AG09309 (cell line): ENCODE measurements around the gene ATP2B2.

Experiments
- DNase-seq: peaks from one replicate; pipeline ENCODE4 v3.0.0-alpha.2; 2010; ENCODE audit warnings: low read depth
- H3K4me3 ChIP-seq: 2 replicates; pipeline ENCODE4 v1.5.1; 2011; ENCODE audit warnings: mild to moderate bottlenecking, low read depth, low read length, moderate library complexity; ENCODE audit not compliant: control insufficient read depth
- CTCF ChIP-seq: IDR thresholded peaks from 2 replicates; pipeline ENCODE4 v1.5.1; 2011; ENCODE audit warnings: mild to moderate bottlenecking, low read depth, low read length, inconsistent platforms; ENCODE audit not compliant: insufficient read depth, control insufficient read depth; ENCODE audit errors: missing control alignments

ATP2B2 gene

GRCh38 chr3:10306156-10306555 lies 199.2 kb downstream of the ATP2B2 start:
- DNase-seq = no peak
- H3K4me3 ChIP-seq = no peak overlapping the region
- no peak for TF ChIP-seq CTCF

DNA sequence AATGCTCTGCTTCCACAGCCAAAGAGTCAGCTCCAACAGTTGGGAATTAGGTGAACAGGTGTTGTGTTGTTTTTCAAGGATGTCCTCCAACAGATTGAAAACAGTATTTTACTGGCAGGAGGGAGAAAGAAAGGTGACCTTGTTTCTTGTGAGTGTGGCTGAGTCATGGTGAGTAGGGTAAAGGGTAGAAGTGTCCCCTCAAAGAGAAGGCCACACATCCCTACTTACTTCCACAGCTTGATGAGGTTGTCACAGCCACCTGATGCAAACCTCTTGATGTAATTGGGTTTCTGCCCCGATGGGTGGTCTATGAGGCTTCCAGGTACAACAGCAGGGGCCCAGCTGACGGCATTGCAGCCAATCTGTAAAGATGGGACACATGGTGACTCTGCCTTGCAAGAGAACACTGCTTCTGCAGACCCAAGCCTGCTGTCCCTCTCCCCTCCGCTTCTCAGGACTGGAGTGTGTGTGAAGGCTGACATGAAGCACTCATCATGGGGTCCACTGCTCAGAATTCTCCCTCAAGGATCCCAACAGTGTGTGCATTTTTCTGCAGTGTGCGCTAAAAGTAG lies 200.0 kb downstream of the ATP2B2 start:
- TF ChIP-seq CTCF = no peak
- DNase-seq = no peak

GRCh38 chr3:10304905-10305304 lies 200.5 kb downstream of the ATP2B2 start:
- DNase-seq = no peak
- TF ChIP-seq CTCF = no peak
- no peak overlapping the region for H3K4me3 ChIP-seq

More for the DNA sequence above, 200.0 kb downstream of the ATP2B2 start:
- H3K4me3 ChIP-seq = no peak overlapping the region

DNA sequence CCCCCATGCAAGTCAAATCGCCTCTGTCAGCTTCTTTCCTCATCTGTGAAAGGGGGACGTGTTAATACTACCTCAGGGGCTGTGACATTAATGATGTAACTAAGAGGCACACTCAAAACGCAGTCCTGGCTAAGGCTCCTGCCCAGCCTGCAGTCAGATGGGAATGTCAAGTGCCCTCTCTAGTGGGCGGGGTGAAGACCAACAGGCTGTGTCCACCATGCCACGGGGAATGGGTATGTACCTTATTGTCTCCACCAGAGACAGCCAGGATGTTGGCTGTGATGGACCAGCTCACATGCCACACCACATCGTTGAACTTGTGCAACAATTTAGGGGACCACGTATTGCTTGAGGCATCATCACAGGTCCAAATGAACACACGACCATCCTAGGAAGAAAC lies 201.6 kb downstream of the ATP2B2 start:
- H3K4me3 ChIP-seq = no peak overlapping the region
- no peak for TF ChIP-seq CTCF
- no peak for DNase-seq

- no peak overlapping the region for H3K4me3 ChIP-seq
- no peak for DNase-seq
- no peak for TF ChIP-seq CTCF
Observed at GRCh38 chr3:10303105-10303504, 202.3 kb downstream of the ATP2B2 start.

DNA sequence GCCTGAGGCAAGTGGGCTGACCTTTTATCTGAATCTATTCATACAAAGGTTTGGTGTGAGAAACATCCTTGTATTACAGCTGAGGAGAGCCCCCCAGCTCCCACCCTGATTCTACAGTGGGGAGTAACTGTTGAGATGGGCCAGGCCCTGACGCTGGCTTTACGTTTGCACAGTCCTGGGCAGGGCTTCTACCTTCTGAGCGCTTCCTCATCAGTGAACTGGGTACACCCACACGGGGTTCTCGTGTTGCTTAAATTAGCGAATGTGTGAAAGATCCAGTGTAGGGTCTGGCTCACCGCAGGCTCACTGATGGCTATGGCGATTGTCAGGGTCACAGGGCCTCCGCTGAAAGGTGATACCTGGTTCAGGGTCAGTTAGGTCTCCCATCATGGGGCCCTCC lies 205.3 kb downstream of the ATP2B2 start:
- DNase-seq = no peak
- H3K4me3 ChIP-seq = no peak overlapping the region
- no peak for TF ChIP-seq CTCF

DNA sequence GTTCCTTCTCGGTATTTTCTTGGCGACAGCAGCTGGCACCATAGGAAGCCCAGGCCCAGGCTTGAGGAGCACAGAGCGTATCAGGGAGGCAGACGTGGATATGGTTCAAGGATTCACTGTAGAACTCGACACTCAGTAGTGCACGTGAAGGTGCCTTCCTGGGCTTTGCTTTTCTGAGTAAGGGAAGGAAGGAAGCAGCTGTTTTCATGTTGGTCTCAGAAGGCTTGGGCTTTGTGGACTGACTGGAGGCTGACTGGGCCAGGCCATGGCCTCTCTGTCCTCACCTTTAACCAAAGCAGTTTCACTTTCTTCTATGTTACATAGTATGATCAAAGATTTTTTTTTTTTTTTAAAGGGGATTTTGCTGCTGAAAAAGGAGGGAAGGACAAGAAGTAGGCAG lies 205.7 kb downstream of the ATP2B2 start:
- TF ChIP-seq CTCF = no peak
- no peak for DNase-seq
- H3K4me3 ChIP-seq = no peak overlapping the region
